Liver (tissue), 9 donors: ENCODE data around the gene PRPSAP1. TPM values are rescaled to one million over a fixed set of nuclear protein-coding genes. Genes with fewer than 3 reads are reported as not detected.

Experiments used
- DNase-seq: peaks from one replicate; pipeline ENCODE4 v3.0.0-alpha.2; 2017; ENCODE audit warnings: low spot score
- H3K27ac ChIP-seq, 2 donors: one replicate each; pipeline ENCODE4 v1.7.0; 2013; ENCODE audit warnings: inconsistent platforms in 2 of 2, low read length in 2 of 2, control low read depth in 1 of 2, low read depth in 1 of 2, mild to moderate bottlenecking in 1 of 2
- H3K27me3 ChIP-seq, 4 donors: one replicate each; pipeline versions ENCODE4 v1.6.1 to v1.7.0; 2013; ENCODE audit warnings: low read length in 3 of 4, inconsistent platforms in 1 of 4, mild to moderate bottlenecking in 1 of 4, moderate library complexity in 1 of 4; ENCODE audit not compliant: control insufficient read depth in 4 of 4, insufficient read depth in 4 of 4
- H3K36me3 ChIP-seq, 4 donors: one replicate each; pipeline versions ENCODE4 v1.6.1 to v1.7.0; 2013; ENCODE audit warnings: low read length in 3 of 4, mild to moderate bottlenecking in 3 of 4, low read depth in 1 of 4, moderate library complexity in 1 of 4; ENCODE audit not compliant: control insufficient read depth in 4 of 4, insufficient read depth in 3 of 4
- H3K4me1 ChIP-seq, 4 donors: one replicate each; pipeline versions ENCODE4 v1.6.1 to v1.7.0; 2013; ENCODE audit warnings: low read length in 3 of 4, mild to moderate bottlenecking in 3 of 4, moderate library complexity in 1 of 4; ENCODE audit not compliant: control insufficient read depth in 4 of 4, insufficient read depth in 4 of 4
- H3K4me3 ChIP-seq, 3 donors: one replicate each; pipeline versions ENCODE4 v1.6.1 to v1.7.0; 2013; ENCODE audit warnings: low read length in 3 of 3, control low read depth in 1 of 3, low read depth in 1 of 3, mild to moderate bottlenecking in 1 of 3
- H3K9ac ChIP-seq, 2 donors: one replicate each; pipeline ENCODE4 v1.7.0; 2013; ENCODE audit warnings: low read length in 2 of 2, mild to moderate bottlenecking in 2 of 2, moderate library complexity in 2 of 2, control low read depth in 1 of 2, low read depth in 1 of 2
- H3K9me3 ChIP-seq, 4 donors: one replicate each; pipeline versions ENCODE4 v1.6.1 to v1.7.0; 2013; ENCODE audit warnings: low read length in 3 of 4; ENCODE audit not compliant: control insufficient read depth in 4 of 4
- EGR1 ChIP-seq, 2 donors: IDR thresholded peaks; 2 replicates each; pipeline ENCODE4 v1.6.1; 2016 to 2018; ENCODE audit warnings: antibody characterized with exemption in 2 of 2, low read depth in 2 of 2
- FOXA1 ChIP-seq: IDR thresholded peaks from 2 replicates; pipeline ENCODE4 v1.6.1; 2016; ENCODE audit warnings: antibody characterized with exemption
- FOXA2 ChIP-seq: IDR thresholded peaks from 2 replicates; pipeline ENCODE4 v1.6.1; 2016; ENCODE audit warnings: antibody characterized with exemption
- HNF4A ChIP-seq, 2 donors: conservative IDR thresholded peaks; 2 replicates each; pipeline ENCODE4 v1.6.1; 2016; ENCODE audit warnings: antibody characterized with exemption in 2 of 2, mild to moderate bottlenecking in 2 of 2
- HNF4G ChIP-seq: IDR thresholded peaks from 2 replicates; pipeline ENCODE4 v1.6.1; 2016; ENCODE audit warnings: antibody characterized with exemption
- JUND ChIP-seq, 2 donors: IDR thresholded peaks; 2 replicates each; pipeline ENCODE4 v1.6.1; 2016; ENCODE audit warnings: antibody characterized with exemption in 2 of 2
- NR2F2 ChIP-seq: IDR thresholded peaks from 2 replicates; pipeline ENCODE4 v1.6.1; 2016; ENCODE audit warnings: antibody characterized with exemption
- RAD21 ChIP-seq, 2 donors: IDR thresholded peaks; 2 replicates each; pipeline ENCODE4 v1.6.1; 2016; ENCODE audit warnings: antibody characterized with exemption in 2 of 2, mild to moderate bottlenecking in 2 of 2
- SP1 ChIP-seq: IDR thresholded peaks from 2 replicates; pipeline ENCODE4 v1.6.1; 2018; ENCODE audit warnings: antibody characterized with exemption, mild to moderate bottlenecking
- TAF1 ChIP-seq: conservative IDR thresholded peaks from 2 replicates; pipeline ENCODE4 v1.6.1; 2016; ENCODE audit warnings: antibody characterized with exemption, mild to moderate bottlenecking
- YY1 ChIP-seq: IDR thresholded peaks from 2 replicates; pipeline ENCODE4 v1.6.1; 2016; ENCODE audit warnings: antibody characterized with exemption, mild to moderate bottlenecking
- WGBS: extraction: QIAGEN DNeasy Blood & Tissue Kit; methylation state at CpG from one replicate; pipeline ENCODE4 v1.1.7; 2013; 5-methylcytosine and 5-hydroxymethylcytosine counted together
- polyA plus RNA-seq, 2 donors: library from polyadenylated mRNA; stranded (reverse) in 1 of 2; unstranded in 1 of 2; fragments of 200-250 nt in 1 of 2; fragments of >200 nt in 1 of 2; fragmentation: Nextera tagmentation in 1 of 2; extraction: Ambion mirVana in 1 of 2; gene quantifications; one replicate each; pipeline versions ENCODE4 v1.2.1 to v1.2.3, GENCODE V29; 2013 to 2015
- total RNA-seq, 2 donors: library from RNA; depleted of rRNA; stranded (reverse); fragments of >200 nt; gene quantifications; one replicate each; pipeline ENCODE4 v1.2.3, GENCODE V29; 2014
- TF ChIP-seq, protein P1 (sequence below): fragments of 150-350 bp; IDR thresholded peaks from 2 replicates; pipeline ENCODE4 v1.5.1; 2017; ENCODE audit warnings: improper control_type of control experiment, low read depth, low read length; ENCODE audit not compliant: missing input control
- TF ChIP-seq, protein P2 (sequence below): IDR thresholded peaks from 2 replicates; pipeline ENCODE4 v1.6.1; 2016; ENCODE audit warnings: antibody characterized with exemption
- TF ChIP-seq, protein P3 (sequence below): IDR thresholded peaks from 2 replicates; pipeline ENCODE4 v1.6.1; 2016; ENCODE audit warnings: antibody characterized with exemption, mild to moderate bottlenecking
- donor health status: healthy.
- donor health status: healthy.
- donor health status: healthy.
- donor health status: healthy.
- donor health status: healthy.

Gene PRPSAP1
- total and polyA plus RNA-seq, 4 donors, result 21.4 to 78.1 (median 52.6) TPM

DNA sequence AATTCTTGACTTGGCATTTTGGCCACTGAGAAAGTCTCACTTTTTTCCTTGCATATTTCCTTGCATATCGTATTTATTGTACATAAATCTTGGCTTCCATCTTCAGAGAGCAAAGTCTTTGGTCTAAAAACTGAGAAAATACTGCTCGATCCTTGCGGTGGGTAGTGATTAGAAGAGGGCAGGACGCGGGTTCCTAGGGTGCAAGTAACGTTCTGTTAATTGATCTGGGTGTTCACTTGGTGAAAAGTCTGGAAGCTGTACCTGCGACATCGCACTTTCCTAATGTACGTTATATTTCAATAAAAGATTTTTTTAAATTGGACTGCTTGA lies 89.3 kb downstream of the PRPSAP1 start:
- H3K9ac ChIP-seq, result peak overlapping the region in 1 of 2 donors; percentile 12

DNA sequence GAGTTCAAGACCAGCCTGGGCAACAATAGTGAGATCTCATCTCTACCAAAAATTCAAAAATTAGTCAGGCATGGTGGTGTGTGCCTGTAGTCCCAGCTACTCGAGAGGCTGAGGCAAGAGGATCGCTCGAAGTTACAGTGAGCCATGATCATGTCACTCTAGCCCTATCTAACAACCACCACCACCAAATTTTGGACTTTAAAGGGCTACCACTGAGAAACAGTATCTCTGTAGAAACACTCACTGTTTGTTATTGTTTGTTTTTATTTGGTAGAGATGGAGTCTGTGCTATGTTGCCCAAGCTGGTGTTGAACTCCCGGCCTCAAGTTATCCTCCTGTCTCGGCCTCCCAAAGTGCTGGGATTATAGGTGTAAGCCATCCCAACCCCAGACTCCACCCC lies 89.8 kb downstream of the PRPSAP1 start:
- no peak overlapping the region for H3K9ac ChIP-seq
- 95% methylated on average over 5 of the region's 5 CpGs for WGBS
- H3K36me3 ChIP-seq, result no peaks in the 10 kb centered on the region
- H3K9me3 ChIP-seq, result no peaks in the 10 kb centered on the region
- peaks cover 6 to 27% (median 18%) of the 10 kb centered on the region in 4 donors for H3K4me1 ChIP-seq
- H3K27ac ChIP-seq, result no peak overlapping the region
- no peaks in the 10 kb centered on the region for H3K27me3 ChIP-seq
- TF ChIP-seq TAF1 (no peak), JUND (IDR thresholded peaks at IDR 0.05) (no peak), SP1 (no peak), FOXA1 (no peak), HNF4G (no peak), FOXA2 (no peak), EGR1 (IDR thresholded peaks at IDR 0.05; ENCODE audit: low read depth in 2 of 2) (no peak), NR2F2 (no peak), RAD21 (IDR thresholded peaks at IDR 0.05) (no peak), YY1 (no peak)
- TF ChIP-seq, protein P1, sequence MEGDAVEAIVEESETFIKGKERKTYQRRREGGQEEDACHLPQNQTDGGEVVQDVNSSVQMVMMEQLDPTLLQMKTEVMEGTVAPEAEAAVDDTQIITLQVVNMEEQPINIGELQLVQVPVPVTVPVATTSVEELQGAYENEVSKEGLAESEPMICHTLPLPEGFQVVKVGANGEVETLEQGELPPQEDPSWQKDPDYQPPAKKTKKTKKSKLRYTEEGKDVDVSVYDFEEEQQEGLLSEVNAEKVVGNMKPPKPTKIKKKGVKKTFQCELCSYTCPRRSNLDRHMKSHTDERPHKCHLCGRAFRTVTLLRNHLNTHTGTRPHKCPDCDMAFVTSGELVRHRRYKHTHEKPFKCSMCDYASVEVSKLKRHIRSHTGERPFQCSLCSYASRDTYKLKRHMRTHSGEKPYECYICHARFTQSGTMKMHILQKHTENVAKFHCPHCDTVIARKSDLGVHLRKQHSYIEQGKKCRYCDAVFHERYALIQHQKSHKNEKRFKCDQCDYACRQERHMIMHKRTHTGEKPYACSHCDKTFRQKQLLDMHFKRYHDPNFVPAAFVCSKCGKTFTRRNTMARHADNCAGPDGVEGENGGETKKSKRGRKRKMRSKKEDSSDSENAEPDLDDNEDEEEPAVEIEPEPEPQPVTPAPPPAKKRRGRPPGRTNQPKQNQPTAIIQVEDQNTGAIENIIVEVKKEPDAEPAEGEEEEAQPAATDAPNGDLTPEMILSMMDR, result no peak
- TF ChIP-seq, protein P2, sequence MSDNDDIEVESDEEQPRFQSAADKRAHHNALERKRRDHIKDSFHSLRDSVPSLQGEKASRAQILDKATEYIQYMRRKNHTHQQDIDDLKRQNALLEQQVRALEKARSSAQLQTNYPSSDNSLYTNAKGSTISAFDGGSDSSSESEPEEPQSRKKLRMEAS, result no peak
- TF ChIP-seq, protein P3, sequence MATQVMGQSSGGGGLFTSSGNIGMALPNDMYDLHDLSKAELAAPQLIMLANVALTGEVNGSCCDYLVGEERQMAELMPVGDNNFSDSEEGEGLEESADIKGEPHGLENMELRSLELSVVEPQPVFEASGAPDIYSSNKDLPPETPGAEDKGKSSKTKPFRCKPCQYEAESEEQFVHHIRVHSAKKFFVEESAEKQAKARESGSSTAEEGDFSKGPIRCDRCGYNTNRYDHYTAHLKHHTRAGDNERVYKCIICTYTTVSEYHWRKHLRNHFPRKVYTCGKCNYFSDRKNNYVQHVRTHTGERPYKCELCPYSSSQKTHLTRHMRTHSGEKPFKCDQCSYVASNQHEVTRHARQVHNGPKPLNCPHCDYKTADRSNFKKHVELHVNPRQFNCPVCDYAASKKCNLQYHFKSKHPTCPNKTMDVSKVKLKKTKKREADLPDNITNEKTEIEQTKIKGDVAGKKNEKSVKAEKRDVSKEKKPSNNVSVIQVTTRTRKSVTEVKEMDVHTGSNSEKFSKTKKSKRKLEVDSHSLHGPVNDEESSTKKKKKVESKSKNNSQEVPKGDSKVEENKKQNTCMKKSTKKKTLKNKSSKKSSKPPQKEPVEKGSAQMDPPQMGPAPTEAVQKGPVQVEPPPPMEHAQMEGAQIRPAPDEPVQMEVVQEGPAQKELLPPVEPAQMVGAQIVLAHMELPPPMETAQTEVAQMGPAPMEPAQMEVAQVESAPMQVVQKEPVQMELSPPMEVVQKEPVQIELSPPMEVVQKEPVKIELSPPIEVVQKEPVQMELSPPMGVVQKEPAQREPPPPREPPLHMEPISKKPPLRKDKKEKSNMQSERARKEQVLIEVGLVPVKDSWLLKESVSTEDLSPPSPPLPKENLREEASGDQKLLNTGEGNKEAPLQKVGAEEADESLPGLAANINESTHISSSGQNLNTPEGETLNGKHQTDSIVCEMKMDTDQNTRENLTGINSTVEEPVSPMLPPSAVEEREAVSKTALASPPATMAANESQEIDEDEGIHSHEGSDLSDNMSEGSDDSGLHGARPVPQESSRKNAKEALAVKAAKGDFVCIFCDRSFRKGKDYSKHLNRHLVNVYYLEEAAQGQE, result no peak
- H3K4me3 ChIP-seq, result no peak overlapping the region
- DNase-seq, result no peak

More for the DNA sequence above, 89.3 kb downstream of the PRPSAP1 start:
- peak overlapping the region; percentile 74 to 75 for H3K27ac ChIP-seq
- H3K36me3 ChIP-seq, result peaks cover 0 to 2% (median 0%) of the 10 kb centered on the region in 4 donors
- H3K27me3 ChIP-seq, result no peaks in the 10 kb centered on the region
- WGBS, result 57% methylated on average over 9 of the region's 9 CpGs
- no peak overlapping the region for H3K4me3 ChIP-seq
- H3K4me1 ChIP-seq, result peaks cover 6 to 32% (median 21%) of the 10 kb centered on the region in 4 donors
- TF ChIP-seq HNF4A (conservative IDR thresholded peaks at IDR 0.05) (peak in 1 of 2 donors; percentile 1), TAF1 (no peak)
- TF ChIP-seq, protein P1, result no peak
- no peak for DNase-seq
- H3K9me3 ChIP-seq, result no peaks in the 10 kb centered on the region
